Gastroesophageal sphincter (tissue), 4 donors: ENCODE results near the gene BPIFA1. TPM values are rescaled to one million over a fixed set of nuclear protein-coding genes. Genes with fewer than 3 reads are reported as not detected.

Experiments
- ATAC-seq: fragments of 150-250 bp; one replicate; pipeline ENCODE4 v1.9.1; 2016; ENCODE audit warnings: mild to moderate bottlenecking, moderate library complexity
- H3K27ac ChIP-seq, 4 donors: fragments of 200-600 bp; sonication (generic) in 3 of 4; 1 replicate in 3 of 4; 2 replicates in 1 of 4; pipeline ENCODE4 v1.5.1; 2016 to 2019
- H3K27me3 ChIP-seq: fragments of 200-600 bp; sonication (generic); one replicate; pipeline ENCODE4 v1.5.1; 2019
- H3K36me3 ChIP-seq, 2 donors: fragments of 200-600 bp; sonication (generic); one replicate each; pipeline ENCODE4 v1.5.1; 2019; ENCODE audit warnings: control low read depth in 1 of 2
- H3K4me1 ChIP-seq, 3 donors: fragments of 200-600 bp; sonication (generic); 1 replicate in 2 of 3; 2 replicates in 1 of 3; pipeline ENCODE4 v1.5.1; 2016 to 2019; ENCODE audit warnings: control low read depth in 2 of 3
- H3K4me3 ChIP-seq, 2 donors: fragments of 200-600 bp; sonication (generic); one replicate each; pipeline ENCODE4 v1.5.1; 2019; ENCODE audit warnings: mild to moderate bottlenecking in 1 of 2, moderate library complexity in 1 of 2
- H3K9me3 ChIP-seq, 3 donors: fragments of 200-600 bp; sonication (generic); one replicate each; pipeline ENCODE4 v1.5.1; 2017 to 2019; ENCODE audit warnings: control low read depth in 2 of 3
- EP300 ChIP-seq: sonication (generic); formaldehyde crosslinking; IDR thresholded peaks from one replicate; pipeline ENCODE4 v1.6.1; 2017; ENCODE audit warnings: antibody characterized with exemption, mild to moderate bottlenecking
- POLR2A ChIP-seq, 2 donors: fragments of 450-650 bp; IDR thresholded peaks; one replicate each; pipeline ENCODE4 v1.6.1; 2017; ENCODE audit warnings: antibody characterized with exemption in 2 of 2, mild to moderate bottlenecking in 2 of 2, moderate library complexity in 1 of 2
- POLR2AphosphoS5 ChIP-seq: sonication (generic); formaldehyde crosslinking; IDR thresholded peaks from one replicate; pipeline ENCODE4 v1.6.1; 2017; ENCODE audit warnings: antibody characterized with exemption
- WGBS, 2 donors: methylation state at CpG; one replicate each; pipeline ENCODE4 v1.1.5; 2018; ENCODE audit warnings: low coverage in 1 of 2; 5-methylcytosine and 5-hydroxymethylcytosine counted together
- total RNA-seq, 4 donors: library from RNA; depleted of rRNA; stranded (reverse); fragments of >200 nt; gene quantifications; one replicate each; pipeline ENCODE4 v1.1.0, GENCODE V29; 2016
- TF ChIP-seq, protein P1 (sequence below), 4 experiments: fragments of 200-600 bp in 2 of 4; fragments of 450-650 bp in 2 of 4; sonication (generic) in 1 of 4; IDR thresholded peaks; one replicate each; pipeline ENCODE4 v1.5.1; 2017 to 2019; ENCODE audit warnings: antibody characterized with exemption in 4 of 4, mild to moderate bottlenecking in 2 of 4, moderate library complexity in 2 of 4

BPIFA1 gene
- total RNA-seq, 4 donors from 2014 or later, result not detected

DNA sequence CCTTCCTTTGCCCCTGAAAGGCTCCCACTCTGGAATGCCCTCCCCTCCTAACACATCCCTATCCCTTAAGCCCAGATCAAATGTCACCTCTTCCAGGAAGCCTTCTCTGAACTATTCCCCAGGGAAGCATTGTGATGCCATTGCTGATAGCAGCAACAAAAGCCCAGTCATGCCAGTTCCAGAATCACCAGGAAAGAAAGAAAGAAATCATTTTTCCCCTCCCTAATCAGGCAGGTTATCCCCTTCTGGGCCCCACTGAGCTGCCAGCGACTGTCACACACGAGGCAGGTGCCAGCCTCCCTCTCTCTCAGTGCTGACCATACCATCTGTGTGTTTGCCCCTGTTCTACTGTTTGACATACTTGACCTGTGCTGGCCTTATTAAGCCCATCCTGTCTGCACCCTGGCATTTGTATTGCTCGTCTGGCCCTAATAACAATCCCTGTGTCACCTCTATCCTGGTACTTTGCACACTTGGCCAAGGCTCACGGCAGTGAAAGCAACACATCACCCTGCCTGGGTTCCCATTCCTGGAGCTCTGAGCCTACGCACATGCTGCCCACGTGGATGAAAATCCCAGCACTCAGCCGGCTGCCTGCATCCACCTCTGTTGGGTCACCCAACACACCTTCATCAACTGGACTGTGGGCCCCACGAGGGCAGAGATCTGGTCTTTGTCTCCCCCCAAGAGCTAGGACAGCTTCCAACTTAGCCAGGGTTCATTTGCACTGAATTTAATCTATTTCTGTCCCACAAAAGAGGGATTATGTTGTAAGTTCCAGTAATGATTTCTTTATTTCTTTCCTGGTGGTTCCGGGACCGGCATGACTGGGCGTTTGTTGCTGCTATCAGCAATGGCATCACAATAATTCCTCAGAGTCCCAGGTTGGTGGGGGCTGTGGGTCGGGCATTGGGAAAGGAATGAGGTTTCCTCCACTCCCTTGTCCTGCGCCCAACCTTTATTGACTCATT lies 42.0 kb downstream of the BPIFA1 start:
- 21 to 50% methylated on average over 11 of the region's 13 CpGs for WGBS, 2 donors
- no peaks in the 10 kb centered on the region for H3K9me3 ChIP-seq
- no peak overlapping the region for H3K27ac ChIP-seq
- H3K4me3 ChIP-seq, result no peak overlapping the region
- no peaks in the 10 kb centered on the region for H3K36me3 ChIP-seq
- H3K4me1 ChIP-seq, result no peaks in the 10 kb centered on the region
- no peak for ATAC-seq
- peaks cover 62% of the 10 kb centered on the region for H3K27me3 ChIP-seq
- no peak for TF ChIP-seq POLR2AphosphoS5
- TF ChIP-seq, protein P1, sequence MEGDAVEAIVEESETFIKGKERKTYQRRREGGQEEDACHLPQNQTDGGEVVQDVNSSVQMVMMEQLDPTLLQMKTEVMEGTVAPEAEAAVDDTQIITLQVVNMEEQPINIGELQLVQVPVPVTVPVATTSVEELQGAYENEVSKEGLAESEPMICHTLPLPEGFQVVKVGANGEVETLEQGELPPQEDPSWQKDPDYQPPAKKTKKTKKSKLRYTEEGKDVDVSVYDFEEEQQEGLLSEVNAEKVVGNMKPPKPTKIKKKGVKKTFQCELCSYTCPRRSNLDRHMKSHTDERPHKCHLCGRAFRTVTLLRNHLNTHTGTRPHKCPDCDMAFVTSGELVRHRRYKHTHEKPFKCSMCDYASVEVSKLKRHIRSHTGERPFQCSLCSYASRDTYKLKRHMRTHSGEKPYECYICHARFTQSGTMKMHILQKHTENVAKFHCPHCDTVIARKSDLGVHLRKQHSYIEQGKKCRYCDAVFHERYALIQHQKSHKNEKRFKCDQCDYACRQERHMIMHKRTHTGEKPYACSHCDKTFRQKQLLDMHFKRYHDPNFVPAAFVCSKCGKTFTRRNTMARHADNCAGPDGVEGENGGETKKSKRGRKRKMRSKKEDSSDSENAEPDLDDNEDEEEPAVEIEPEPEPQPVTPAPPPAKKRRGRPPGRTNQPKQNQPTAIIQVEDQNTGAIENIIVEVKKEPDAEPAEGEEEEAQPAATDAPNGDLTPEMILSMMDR (IDR thresholded peaks at IDR 0.05), result no peak
- no peak for TF ChIP-seq POLR2A (IDR thresholded peaks at IDR 0.05)
- TF ChIP-seq EP300, result no peak

GRCh38 chr20:33278700-33279099 lies 42.9 kb downstream of the BPIFA1 start:
- H3K4me3 ChIP-seq, result no peak overlapping the region
- H3K27ac ChIP-seq, result no peak overlapping the region
- ATAC-seq, result no peak
- peaks cover 63% of the 10 kb centered on the region for H3K27me3 ChIP-seq
- WGBS, 2 donors, result 72 to 79% methylated on average over 2 of the region's 3 CpGs
- H3K9me3 ChIP-seq, result no peaks in the 10 kb centered on the region
- no peaks in the 10 kb centered on the region for H3K4me1 ChIP-seq
- no peaks in the 10 kb centered on the region for H3K36me3 ChIP-seq
- no peak for TF ChIP-seq EP300

- Histone ChIP-seq H3K36me3 (no peaks in the 10 kb centered on the region), H3K27me3 (peaks cover 69% of the 10 kb centered on the region), H3K27ac (no peak overlapping the region), H3K9me3 (no peaks in the 10 kb centered on the region), H3K4me1 (no peaks in the 10 kb centered on the region), H3K4me3 (no peak overlapping the region)
- ATAC-seq, result no peak
- TF ChIP-seq POLR2AphosphoS5 (no peak), EP300 (no peak), POLR2A (IDR thresholded peaks at IDR 0.05) (no peak)
- TF ChIP-seq, protein P1 (IDR thresholded peaks at IDR 0.05), result no peak
- 52 to 76% methylated on average over 2 to 4 of the region's 6 CpGs for WGBS, 2 donors
Observed at GRCh38 chr20:33279261-33279910, 43.6 kb downstream of the BPIFA1 start.

- H3K9me3 ChIP-seq, result no peaks in the 10 kb centered on the region
- TF ChIP-seq POLR2A (IDR thresholded peaks at IDR 0.05) (no peak), EP300 (no peak), POLR2AphosphoS5 (no peak)
- TF ChIP-seq, protein P1 (IDR thresholded peaks at IDR 0.05), result no peak
- H3K4me3 ChIP-seq, result no peak overlapping the region
- H3K27ac ChIP-seq, result no peak overlapping the region
- peaks cover 77% of the 10 kb centered on the region for H3K27me3 ChIP-seq
- no peaks in the 10 kb centered on the region for H3K4me1 ChIP-seq
- no peak for ATAC-seq
- 75 to 93% methylated on average over 5 to 6 of the region's 9 CpGs for WGBS, 2 donors
- H3K36me3 ChIP-seq, result no peaks in the 10 kb centered on the region
Observed at GRCh38 chr20:33280000-33280680, 44.3 kb downstream of the BPIFA1 start.

- Histone ChIP-seq H3K9me3 (no peaks in the 10 kb centered on the region), H3K4me1 (no peaks in the 10 kb centered on the region), H3K36me3 (no peaks in the 10 kb centered on the region), H3K4me3 (no peak overlapping the region), H3K27me3 (peaks cover 81% of the 10 kb centered on the region), H3K27ac (no peak overlapping the region)
- no peak for ATAC-seq
- TF ChIP-seq, protein P1 (IDR thresholded peaks at IDR 0.05), result no peak
- TF ChIP-seq EP300, result no peak
- TF ChIP-seq POLR2A (IDR thresholded peaks at IDR 0.05), result no peak
- no peak for TF ChIP-seq POLR2AphosphoS5
- 83% methylated on average over 4 to 7 of the region's 7 CpGs for WGBS, 2 donors
Observed at GRCh38 chr20:33280775-33281174, 45.0 kb downstream of the BPIFA1 start.
